ENCODE measurements around the gene SLC16A14. TPM values are rescaled to one million over a fixed set of nuclear protein-coding genes. Genes with fewer than 3 reads are reported as not detected.

The SLC16A14 gene, protein sequence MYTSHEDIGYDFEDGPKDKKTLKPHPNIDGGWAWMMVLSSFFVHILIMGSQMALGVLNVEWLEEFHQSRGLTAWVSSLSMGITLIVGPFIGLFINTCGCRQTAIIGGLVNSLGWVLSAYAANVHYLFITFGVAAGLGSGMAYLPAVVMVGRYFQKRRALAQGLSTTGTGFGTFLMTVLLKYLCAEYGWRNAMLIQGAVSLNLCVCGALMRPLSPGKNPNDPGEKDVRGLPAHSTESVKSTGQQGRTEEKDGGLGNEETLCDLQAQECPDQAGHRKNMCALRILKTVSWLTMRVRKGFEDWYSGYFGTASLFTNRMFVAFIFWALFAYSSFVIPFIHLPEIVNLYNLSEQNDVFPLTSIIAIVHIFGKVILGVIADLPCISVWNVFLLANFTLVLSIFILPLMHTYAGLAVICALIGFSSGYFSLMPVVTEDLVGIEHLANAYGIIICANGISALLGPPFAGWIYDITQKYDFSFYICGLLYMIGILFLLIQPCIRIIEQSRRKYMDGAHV
- 0.06 TPM in 1 of 2 replicates, not detected in the other for total RNA-seq

DNA sequence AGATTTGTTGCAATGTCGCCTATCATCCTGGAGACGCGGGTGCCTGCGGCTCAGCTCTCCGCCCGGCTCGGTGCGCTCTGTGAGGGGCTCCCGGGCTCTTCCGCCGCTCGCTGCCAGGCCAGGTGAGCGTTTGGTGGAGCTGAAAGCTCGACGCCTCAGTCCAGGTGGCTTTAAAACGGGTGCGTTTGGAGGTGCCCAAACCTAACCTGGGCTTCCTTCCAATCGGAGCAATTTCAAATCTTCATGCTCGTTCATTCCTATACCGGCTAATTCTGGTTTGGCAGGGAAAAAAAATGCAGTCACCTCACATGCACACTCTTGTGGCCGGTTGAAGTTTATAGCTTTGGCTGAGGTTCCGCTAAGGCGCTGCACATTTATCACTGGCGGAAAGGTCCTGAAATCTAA is at the start of gene SLC16A14:
Gene SLC16A14, minus strand, starts transcription at position 274 of the 405 bp plus-strand sequence. CDS start 9,572 bp downstream, outside the sequence.

Other genes with a start within 250 kb of the SLC16A14 start
- 95.4 and 138 TPM in 2 replicates for gene TRIP12, start 146.9 kb downstream of the SLC16A14 start, total RNA-seq
- gene FBXO36, start 146.4 kb downstream of the SLC16A14 start, total RNA-seq: 2.6 and 2.9 TPM in 2 replicates
- 7.7 and 15.4 TPM in 2 replicates for gene SP110, start 151.1 kb upstream of the SLC16A14 start, total RNA-seq
- not detected in 2 replicates for gene SP140, start 156.8 kb upstream of the SLC16A14 start, total RNA-seq

All from cardiac ventricle fibroblast (primary cell).